NOMO-1 (cell line): ENCODE measurements around the gene LIN37.

ENCODE experiments used
- DNase-seq, 2 experiments: peaks; one replicate each; lab custom pipeline; 2025; ENCODE audit not compliant: unreplicated experiment in 2 of 2; lab: John Stamatoyannopoulos, UW

Gene LIN37

GRCh38 chr19:35751839-35752745 lies 3.7 kb downstream of the LIN37 start:
- DNase-seq: no peak

- DNase-seq: no peak
These were observed 4.5 kb downstream of the LIN37 start for GRCh38 chr19:35752746-35753350.

- no peak for DNase-seq
These were observed 5.4 kb downstream of the LIN37 start for GRCh38 chr19:35753634-35754369.

- no peak for DNase-seq
These were observed 6.2 kb downstream of the LIN37 start for GRCh38 chr19:35754370-35755130.

GRCh38 chr19:35755131-35755549 lies 6.8 kb downstream of the LIN37 start:
- DNase-seq: no peak

- no peak for DNase-seq
These were observed 7.4 kb downstream of the LIN37 start for GRCh38 chr19:35755550-35756376.

- DNase-seq: no peak
These were observed 8.2 kb downstream of the LIN37 start, which contains the start of gene HSPB6 for GRCh38 chr19:35756377-35757230. TSS of gene HSPB6 (minus strand) at chr19:35757029. CDS start at chr19:35757008, 21 bp downstream.

- no peak for DNase-seq
These were observed 8.9 kb downstream of the LIN37 start for GRCh38 chr19:35757231-35757748.

- peak; percentile 98 to 99 for DNase-seq
These were observed 9.6 kb downstream of the LIN37 start, which contains the start of gene PROSER3 for GRCh38 chr19:35757749-35758608. TSS of gene PROSER3 (plus strand) at chr19:35758176. CDS start at chr19:35758216, 40 bp downstream.

GRCh38 chr19:35759697-35760096 lies 11.3 kb downstream of the LIN37 start:
- DNase-seq: no peak

GRCh38 chr19:35760711-35761349 lies 12.5 kb downstream of the LIN37 start:
- no peak for DNase-seq

- no peak for DNase-seq
These were observed 16.3 kb downstream of the LIN37 start for GRCh38 chr19:35764432-35765315.

GRCh38 chr19:35766571-35767104 lies 18.3 kb downstream of the LIN37 start:
- no peak for DNase-seq

- DNase-seq: no peak
These were observed 19.1 kb downstream of the LIN37 start for GRCh38 chr19:35767288-35768081.

- no peak for DNase-seq
These were observed 19.7 kb downstream of the LIN37 start for GRCh38 chr19:35768082-35768421.
